Endothelial cell of umbilical vein (primary cell): Measurements from ENCODE around the gene COL23A1. TPM values are rescaled to one million over a fixed set of nuclear protein-coding genes. Genes with fewer than 3 reads are reported as not detected.

ENCODE experiments used
- BruUV-seq: library from RNA; stranded (reverse); fragments of 400-500 nt; replicated peaks from 2 replicates; lab custom pipeline; 2021; lab: Mats Ljungman, UMichigan
- CTCF ChIA-PET: fragments of 300-600, 350-600 bp; sonication (Branson Sonifier 250); formaldehyde crosslinking; loops from one replicate; lab custom pipeline; 2021; ENCODE audit warnings: antibody characterized with exemption, inconsistent platforms; lab: Charles Lee
- POLR2A ChIA-PET: fragments of 300-600, 350-600 bp; sonication (Branson Sonifier 250); formaldehyde crosslinking; loops from one replicate; lab custom pipeline; 2021; ENCODE audit warnings: antibody characterized with exemption, inconsistent platforms; lab: Charles Lee
- DNase-seq: peaks from one replicate; pipeline ENCODE4 v3.0.0-alpha.2; 2011; ENCODE audit warnings: low read depth, low spot score
- FAIRE-seq: peaks from 2 replicates; lab custom pipeline; 2011; peaks lifted over from hg19 to GRCh38; lab: Jason Lieb, UNC
- H2AFZ ChIP-seq: 2 replicates; pipeline ENCODE4 v1.6.0; 2012; ENCODE audit warnings: low read depth, low read length, control low read depth, inconsistent platforms
- H3K27ac ChIP-seq: 2 replicates; pipeline ENCODE4 v1.5.1; 2011; ENCODE audit warnings: low read depth, mild to moderate bottlenecking, control low read depth, low read length, moderate library complexity; ENCODE audit not compliant: insufficient read depth
- H3K27me3 ChIP-seq, 2 experiments: 2 replicates each; pipeline versions ENCODE4 v1.6.0 to v1.6.1; 2011; ENCODE audit warnings: low read length in 2 of 2, mixed read lengths in 1 of 2; ENCODE audit not compliant: control insufficient read depth in 2 of 2, insufficient read depth in 2 of 2
- H3K36me3 ChIP-seq, 2 experiments: 2 replicates in 1 of 2; 3 replicates in 1 of 2; pipeline ENCODE4 v1.5.1; 2011; ENCODE audit warnings: low read length in 2 of 2, mild to moderate bottlenecking in 1 of 2, moderate library complexity in 1 of 2; ENCODE audit not compliant: control insufficient read depth in 2 of 2, insufficient read depth in 2 of 2; ENCODE audit errors: extremely low read depth in 1 of 2
- H3K4me1 ChIP-seq: 3 replicates; pipeline ENCODE4 v1.5.1; 2011; ENCODE audit warnings: mild to moderate bottlenecking, low read length; ENCODE audit not compliant: control insufficient read depth, insufficient read depth; ENCODE audit errors: extremely low read depth
- H3K4me2 ChIP-seq: 2 replicates; pipeline ENCODE4 v1.6.1; 2011; ENCODE audit warnings: low read length, control low read depth, mixed read lengths; ENCODE audit not compliant: insufficient read depth
- H3K4me3 ChIP-seq, 3 experiments: fragments of 200-600 bp in 1 of 3; sonication (generic), shearing (Covaris generic) in 1 of 3; replicated peaks in 1 of 3; 2 replicates each; pipeline ENCODE4 v1.5.1; 2011 to 2016; ENCODE audit warnings: control low read depth in 3 of 3, low read length in 3 of 3, mild to moderate bottlenecking in 2 of 3, inconsistent platforms in 1 of 3, low read depth in 1 of 3, moderate library complexity in 1 of 3; ENCODE audit not compliant: insufficient read depth in 1 of 3
- H3K79me2 ChIP-seq: 2 replicates; pipeline ENCODE4 v1.6.0; 2012; ENCODE audit warnings: low read length, inconsistent platforms; ENCODE audit not compliant: control insufficient read depth, insufficient read depth
- H3K9ac ChIP-seq: replicated peaks from 2 replicates; pipeline ENCODE3; 2011; ENCODE audit warnings: low read length, control low read depth; ENCODE audit not compliant: insufficient read depth; ENCODE audit errors: extremely low read depth
- H3K9me1 ChIP-seq: replicated peaks from 3 replicates; pipeline ENCODE4 v1.6.0; 2011; ENCODE audit warnings: mild to moderate bottlenecking, low read length; ENCODE audit not compliant: control insufficient read depth, insufficient read depth; ENCODE audit errors: extremely low read depth
- H3K9me3 ChIP-seq: replicated peaks from 2 replicates; pipeline ENCODE4 v1.5.1; 2012; ENCODE audit warnings: low read length, inconsistent platforms; ENCODE audit not compliant: control insufficient read depth, insufficient read depth
- H4K20me1 ChIP-seq: replicated peaks from 2 replicates; pipeline ENCODE3; 2011; ENCODE audit warnings: mild to moderate bottlenecking, low read length; ENCODE audit not compliant: control insufficient read depth, insufficient read depth; ENCODE audit errors: extremely low read depth
- CTCF ChIP-seq, 2 donors: IDR thresholded peaks; 1 replicate in 1 of 2; 2 replicates in 1 of 2; pipeline ENCODE4 v1.5.1; 2011; ENCODE audit warnings: low read length in 2 of 2, mild to moderate bottlenecking in 2 of 2, moderate library complexity in 2 of 2, control low read depth in 1 of 2, inconsistent platforms in 1 of 2, low read depth in 1 of 2; ENCODE audit not compliant: insufficient read depth in 1 of 2; ENCODE audit errors: extremely low read depth in 1 of 2
- EZH2 ChIP-seq: IDR thresholded peaks from 2 replicates; pipeline ENCODE4 v1.6.1; 2012; ENCODE audit warnings: borderline replicate concordance, low read depth, mild to moderate bottlenecking, moderate library complexity, low read length, inconsistent platforms; ENCODE audit not compliant: severe bottlenecking
- FOS ChIP-seq: IDR thresholded peaks from 2 replicates; pipeline ENCODE4 v1.6.1; 2011; ENCODE audit warnings: mild to moderate bottlenecking, low read length, moderate library complexity, borderline replicate concordance; ENCODE audit not compliant: insufficient read depth
- GATA2 ChIP-seq: IDR thresholded peaks from 2 replicates; pipeline ENCODE4 v1.7.0; 2011; ENCODE audit warnings: low read depth, mild to moderate bottlenecking, moderate library complexity, mixed read lengths, low read length; ENCODE audit not compliant: insufficient read length, insufficient read depth
- JUN ChIP-seq: IDR thresholded peaks from 2 replicates; pipeline ENCODE4 v1.6.1; 2011; ENCODE audit warnings: borderline replicate concordance, low read depth; ENCODE audit not compliant: insufficient read length, insufficient read depth
- MAX ChIP-seq: IDR thresholded peaks from 2 replicates; pipeline ENCODE4 v1.6.1; 2011; ENCODE audit not compliant: insufficient read depth, insufficient read length
- MYC ChIP-seq: IDR thresholded peaks from one replicate; pipeline ENCODE4 v1.6.1; 2011; ENCODE audit warnings: mild to moderate bottlenecking, low read depth, low read length
- POLR2A ChIP-seq: IDR thresholded peaks from 2 replicates; pipeline ENCODE4 v1.6.1; 2012; ENCODE audit warnings: low read depth, mild to moderate bottlenecking, control low read depth, low read length
- POLR2AphosphoS5 ChIP-seq: IDR thresholded peaks from 2 replicates; pipeline ENCODE4 v1.6.1; 2012; ENCODE audit warnings: low read depth, mild to moderate bottlenecking, control low read depth, low read length, moderate library complexity; ENCODE audit not compliant: insufficient read depth
- dilution Hi-C: fragments of 300-500 bp; cut with MboI; formaldehyde crosslinking; loops from one replicate; pipeline ENCODE4 v1.15.0; 2019; ENCODE audit warnings: low sequenced_read_pairs; ENCODE audit not compliant: extremely low pct_ligation_motif_present
- intact Hi-C: fragments of 100-400 bp; cut with micrococcal nuclease; formaldehyde crosslinking; loops from one replicate; pipeline ENCODE4 v1.10.0; 2022
- polyA plus RNA-seq, 4 experiments: library from polyadenylated mRNA; depleted of rRNA in 3 of 4; stranded (reverse) in 3 of 4; unstranded in 1 of 4; fragments of >200 nt; gene quantifications; 2 replicates each; pipeline versions ENCODE4 v1.2.1 to v1.2.3, GENCODE V29; 2011 to 2012; ENCODE audit warnings: missing spikeins in 1 of 4
- total RNA-seq: library from RNA; stranded (reverse); gene quantifications from 2 replicates; pipeline ENCODE4 v1.2.3, GENCODE V29; 2021

The COL23A1 gene
- total and polyA plus RNA-seq, 2 donors (not counting 3 experiments of a cell fraction or from before 2014, with no cell fraction given): not detected

- Histone ChIP-seq H3K27ac (no peak overlapping the region), H3K36me3 (no peaks in the 10 kb centered on the region), H3K9me1 (no peaks in the 10 kb centered on the region), H2AFZ (no peak overlapping the region), H3K9ac (no peak overlapping the region), H3K4me1 (no peaks in the 10 kb centered on the region), H3K4me3 (no peak overlapping the region), H3K27me3 (no peaks in the 10 kb centered on the region), H3K79me2 (no peaks in the 10 kb centered on the region), H4K20me1 (no peaks in the 10 kb centered on the region), H3K4me2 (no peak overlapping the region), H3K9me3 (no peaks in the 10 kb centered on the region)
- CTCF ChIA-PET: no interaction called here
- FAIRE-seq (no peak), DNase-seq (no peak)
- BruUV-seq: no TSS peak
- dilution Hi-C loops (no loop called here), intact Hi-C loops (no loop called here)
- POLR2A ChIA-PET: no interaction called here
- no peak for TF ChIP-seq CTCF (IDR thresholded peaks at IDR 0.05; ENCODE audit: extremely low read depth in 1 of 2, insufficient read depth in 1 of 2, low read depth in 1 of 2, low read length in 2 of 2)
- TF ChIP-seq MYC: no peak
- no peak for TF ChIP-seq POLR2A
- TF ChIP-seq GATA2: no peak
- no peak for TF ChIP-seq JUN
- TF ChIP-seq MAX: no peak
- no peak for TF ChIP-seq POLR2AphosphoS5
- TF ChIP-seq FOS: no peak
- no peak for TF ChIP-seq EZH2
Observed at GRCh38 chr5:178416919-178417318, 173.3 kb downstream of the COL23A1 start.
